Spleen (tissue), 11 donors: ENCODE data around the gene UBR4. TPM values are rescaled to one million over a fixed set of nuclear protein-coding genes. Genes with fewer than 3 reads are reported as not detected.
A peak's percentile ranks its signal among the peaks of the same experiment; 100 is the strongest.
"Not testable (repeated sequence)": the region's sequence is repeated elsewhere in the genome, so short reads cannot be mapped to it uniquely, and the experiment has no call there.

Experiments
- DNase-seq: peaks from one replicate; pipeline ENCODE4 v3.0.0-alpha.2; 2020
- H3K27ac ChIP-seq, 8 donors: fragments of 200-600 bp; sonication (generic) in 7 of 8; 1 replicate in 4 of 8; 2 replicates in 4 of 8; pipeline versions ENCODE4 v1.5.0 to v1.8.0; 2016 to 2021; ENCODE audit warnings: inconsistent platforms in 4 of 8, mild to moderate bottlenecking in 4 of 8, moderate library complexity in 1 of 8
- H3K27me3 ChIP-seq, 7 donors: fragments of 200-600 bp; sonication (generic) in 6 of 7; replicated peaks in 1 of 7; 1 replicate in 4 of 7; 2 replicates in 3 of 7; pipeline versions ENCODE4 v1.5.0 to v1.8.0; 2016 to 2021; ENCODE audit warnings: inconsistent platforms in 3 of 7, mild to moderate bottlenecking in 1 of 7
- H3K36me3 ChIP-seq, 6 donors: fragments of 200-600 bp; sonication (generic) in 5 of 6; 1 replicate in 4 of 6; 2 replicates in 2 of 6; pipeline versions ENCODE4 v1.5.0 to v1.8.0; 2016 to 2021; ENCODE audit warnings: inconsistent platforms in 2 of 6
- H3K4me1 ChIP-seq, 6 donors: fragments of 200-600 bp; sonication (generic) in 5 of 6; 1 replicate in 3 of 6; 2 replicates in 3 of 6; pipeline versions ENCODE4 v1.5.0 to v1.8.0; 2016 to 2021; ENCODE audit warnings: inconsistent platforms in 3 of 6
- H3K4me3 ChIP-seq, 8 donors: fragments of 200-600 bp; sonication (generic) in 7 of 8; 1 replicate in 4 of 8; 2 replicates in 4 of 8; pipeline versions ENCODE4 v1.5.0 to v1.8.0; 2016 to 2021; ENCODE audit warnings: inconsistent platforms in 4 of 8, mild to moderate bottlenecking in 4 of 8, moderate library complexity in 2 of 8
- H3K9me3 ChIP-seq, 8 donors: fragments of 200-600 bp; sonication (generic) in 7 of 8; 1 replicate in 4 of 8; 2 replicates in 4 of 8; pipeline versions ENCODE4 v1.5.0 to v1.8.0; 2016 to 2021; ENCODE audit warnings: inconsistent platforms in 4 of 8
- CTCF ChIP-seq, 11 experiments: fragments of 200-600 bp in 7 of 11; fragments of 450-650 bp in 4 of 11; sonication (generic) in 4 of 11; IDR thresholded peaks in 8 of 11; conservative IDR thresholded peaks in 3 of 11; 1 replicate in 7 of 11; 2 replicates in 4 of 11; pipeline versions ENCODE4 v1.4.0 to v1.8.0; 2016 to 2021; ENCODE audit warnings: antibody characterized with exemption in 11 of 11, inconsistent platforms in 4 of 11, mild to moderate bottlenecking in 1 of 11
- POLR2A ChIP-seq, 3 donors: fragments of 450-650 bp; IDR thresholded peaks; one replicate each; pipeline ENCODE4 v1.5.1; 2017; ENCODE audit warnings: antibody characterized with exemption in 3 of 3, mild to moderate bottlenecking in 1 of 3
- POLR2AphosphoS5 ChIP-seq, 3 donors: sonication (generic); formaldehyde crosslinking; IDR thresholded peaks; one replicate each; pipeline ENCODE4 v1.5.1; 2017; ENCODE audit warnings: antibody characterized with exemption in 3 of 3
- WGBS, 5 donors: extraction: QIAGEN DNeasy Blood & Tissue Kit in 3 of 5; methylation state at CpG; one replicate each; pipeline versions ENCODE4 v1.1.5 to v1.1.7; 2013 to 2018; 5-methylcytosine and 5-hydroxymethylcytosine counted together
- intact Hi-C: fragments of 100-400 bp; cut with DNase I; formaldehyde crosslinking; loops from one replicate; pipeline ENCODE4 v1.15.0; 2023; ENCODE audit warnings: low total_unique reads
- polyA plus RNA-seq, 3 donors: library from polyadenylated mRNA; stranded (reverse); fragments of 200-250 nt; gene quantifications; one replicate each; pipeline ENCODE4 v1.2.1, GENCODE V29; 2013
- total RNA-seq, 7 donors: library from RNA; depleted of rRNA in 3 of 7; stranded (reverse); fragments of >200 nt in 3 of 7; fragmentation: NEBNext Ultra II Directional in 4 of 7; extraction: Animal tissue kit (Norgen Biotek cat#: 25700) in 4 of 7; gene quantifications; one replicate each; pipeline versions ENCODE4 v1.1.0 to v1.2.1, GENCODE V29; 2016 to 2021
- donor health status: healthy with polysubstance abuse.
- donor health status: DM: no; HTN: no; CAD: no; lungs with moderate emphysema.
- donor health status: DM: no; HTN: no; CAD: no.
- donor health status: Bipolar disorder and iron deficiency.
- donor health status: healthy.
- donor health status: DM: no; HTN: no; CAD: no.
- donor health status: DM: yes; HTN: yes; CAD: no.

UBR4 gene
- total and polyA plus RNA-seq, 10 donors = 72.5 to 184 (median 149) TPM

GRCh38 chr1:19220080-19220846 lies 10.2 kb upstream of the UBR4 start:
- H3K36me3 ChIP-seq = peaks cover 0 to 100% (median 81%) of the 10 kb centered on the region in 6 donors
- peak overlapping the region in 6 of 8 donors; percentile 5 to 67 (median 50) for H3K27ac ChIP-seq
- intact Hi-C loops = no loop called here

GRCh38 chr1:19219451-19219850 lies 9.4 kb upstream of the UBR4 start:
- intact Hi-C loops = no loop called here

More at GRCh38 chr1:19220080-19220846, 10.2 kb upstream of the UBR4 start:
- no peak for DNase-seq
- Histone ChIP-seq H3K27me3 (no peaks in the 10 kb centered on the region), H3K4me1 (peaks cover 0 to 41% (median 13%) of the 10 kb centered on the region in 6 donors), H3K4me3 (no peak overlapping the region), H3K9me3 (no peaks in the 10 kb centered on the region)
- TF ChIP-seq POLR2A (IDR thresholded peaks at IDR 0.05) (no peak), POLR2AphosphoS5 (IDR thresholded peaks at IDR 0.05) (no peak), CTCF (IDR thresholded peaks at IDR 0.05 in 8 of 11, conservative IDR thresholded peaks at IDR 0.05 in 3 of 11) (no peak)
- 77 to 90% (median 83%) methylated on average over 8 of the region's 8 CpGs for WGBS, 5 donors

GRCh38 chr1:19216585-19216984 lies 6.5 kb upstream of the UBR4 start:
- H3K9me3 ChIP-seq, DNase-seq, H3K27ac ChIP-seq, H3K27me3 ChIP-seq, intact Hi-C loops, H3K4me3 ChIP-seq: not testable (repeated sequence)
- Histone ChIP-seq H3K36me3 (peaks cover 0 to 91% (median 46%) of the 10 kb centered on the region in 6 donors), H3K4me1 (peaks cover 11 to 58% (median 23%) of the 10 kb centered on the region in 6 donors)
- WGBS, 5 donors = 94 to 96% (median 96%) methylated on average over 4 of the region's 4 CpGs

More at GRCh38 chr1:19219451-19219850, 9.4 kb upstream of the UBR4 start:
- H3K27ac ChIP-seq = peak overlapping the region in 3 of 8 donors; percentile 43 to 67 (median 58)
- DNase-seq = no peak
- no peaks in the 10 kb centered on the region for H3K27me3 ChIP-seq
- H3K36me3 ChIP-seq = peaks cover 0 to 100% (median 73%) of the 10 kb centered on the region in 6 donors
- H3K4me3 ChIP-seq = no peak overlapping the region
- no peaks in the 10 kb centered on the region for H3K9me3 ChIP-seq
- peaks cover 0 to 48% (median 13%) of the 10 kb centered on the region in 6 donors for H3K4me1 ChIP-seq
- WGBS, 5 donors = 89 to 94% (median 92%) methylated on average over 7 of the region's 7 CpGs
- TF ChIP-seq POLR2AphosphoS5 (IDR thresholded peaks at IDR 0.05) (no peak), POLR2A (IDR thresholded peaks at IDR 0.05) (no peak), CTCF (IDR thresholded peaks at IDR 0.05 in 8 of 11, conservative IDR thresholded peaks at IDR 0.05 in 3 of 11) (no peak)

- Histone ChIP-seq H3K27me3 (no peaks in the 10 kb centered on the region), H3K36me3 (peaks cover 0 to 61% (median 18%) of the 10 kb centered on the region in 6 donors), H3K4me3 (no peak overlapping the region), H3K9me3 (no peaks in the 10 kb centered on the region), H3K4me1 (peaks cover 24 to 64% (median 36%) of the 10 kb centered on the region in 6 donors), H3K27ac (no peak overlapping the region)
- TF ChIP-seq POLR2AphosphoS5 (IDR thresholded peaks at IDR 0.05) = no peak
- no peak for TF ChIP-seq CTCF (IDR thresholded peaks at IDR 0.05 in 8 of 11, conservative IDR thresholded peaks at IDR 0.05 in 3 of 11)
- no peak for TF ChIP-seq POLR2A (IDR thresholded peaks at IDR 0.05)
- no peak for DNase-seq
- intact Hi-C loops = no loop called here
- WGBS, 5 donors = 97 to 100% (median 97%) methylated on average over 1 of the region's 1 CpG
Observed at GRCh38 chr1:19213580-19213979, 3.5 kb upstream of the UBR4 start.
